ENCODE measurements around the gene STOX1. TPM values are rescaled to one million over a fixed set of nuclear protein-coding genes. Genes with fewer than 3 reads are reported as not detected.

Gene STOX1
- polyA plus RNA-seq, 3 donors: 0.03 TPM; not detected in 2

- Histone ChIP-seq H3K9ac (ENCODE audit: insufficient read depth, low read length, poor library complexity, severe bottlenecking) (no peak overlapping the region), H3K4me3 (replicated peaks in 1 of 3; ENCODE audit: low read depth in 2 of 3, low read length in 3 of 3) (no peak overlapping the region), H3K36me3 (replicated peaks in 1 of 2; ENCODE audit: control insufficient read depth in 1 of 2, insufficient read depth in 2 of 2, low read length in 2 of 2) (no peaks in the 10 kb centered on the region), H3K9me3 (replicated peaks in 1 of 2; ENCODE audit: control insufficient read depth in 1 of 2, insufficient read depth in 1 of 2, low read length in 2 of 2) (peaks cover 0 to 14% of the 10 kb centered on the region in 2 donors), H3K27me3 (ENCODE audit: control insufficient read depth in 2 of 2, insufficient read depth in 2 of 2, low read length in 2 of 2) (no peaks in the 10 kb centered on the region), H3K4me1 (ENCODE audit: control insufficient read depth in 1 of 2, insufficient read depth in 2 of 2, low read length in 2 of 2) (no peaks in the 10 kb centered on the region), H3K4me2 (replicated peaks; ENCODE audit: extremely low read depth, low read length, poor library complexity, severe bottlenecking) (no peak overlapping the region), H3K27ac (ENCODE audit: low read depth in 1 of 2, low read length in 2 of 2) (no peak overlapping the region), H4K20me1 (ENCODE audit: insufficient read depth, low read length) (no peaks in the 10 kb centered on the region), H2AFZ (ENCODE audit: insufficient read depth, low read depth, low read length, poor library complexity, severe bottlenecking) (no peak overlapping the region), H3K79me2 (ENCODE audit: insufficient read depth, low read length) (no peaks in the 10 kb centered on the region)
- Mint-ChIP-seq H3K36me3 (no peaks in the 10 kb centered on the region), H3K4me3 (no peak overlapping the region), H3K4me1 (no peaks in the 10 kb centered on the region), H3K27me3 (ENCODE audit: low read depth in 3 of 3) (peaks cover 0 to 2% (median 0%) of the 10 kb centered on the region in 3 donors), H3K27ac (no peak overlapping the region), H3K9me3 (peaks cover 7 to 26% (median 14%) of the 10 kb centered on the region in 7 donors)
- 88% methylated on average over 1 of the region's 2 CpGs for WGBS (ENCODE audit: insufficient coverage)
- TF ChIP-seq CTCF (IDR thresholded peaks at IDR 0.05): no peak
- DNase-seq: no peak
- intact Hi-C loops (cut with micrococcal nuclease): no loop called here
Observed at GRCh38 chr10:68869623-68870022, 42.3 kb downstream of the STOX1 start.

- Histone ChIP-seq H2AFZ (ENCODE audit: insufficient read depth, low read depth, low read length, poor library complexity, severe bottlenecking) (no peak overlapping the region), H3K4me1 (ENCODE audit: control insufficient read depth in 1 of 2, insufficient read depth in 2 of 2, low read length in 2 of 2) (no peaks in the 10 kb centered on the region), H3K9ac (ENCODE audit: insufficient read depth, low read length, poor library complexity, severe bottlenecking) (no peak overlapping the region), H4K20me1 (ENCODE audit: insufficient read depth, low read length) (no peaks in the 10 kb centered on the region), H3K27ac (ENCODE audit: low read depth in 1 of 2, low read length in 2 of 2) (no peak overlapping the region), H3K4me2 (replicated peaks; ENCODE audit: extremely low read depth, low read length, poor library complexity, severe bottlenecking) (no peak overlapping the region), H3K4me3 (replicated peaks in 1 of 3; ENCODE audit: low read depth in 2 of 3, low read length in 3 of 3) (no peak overlapping the region), H3K27me3 (ENCODE audit: control insufficient read depth in 2 of 2, insufficient read depth in 2 of 2, low read length in 2 of 2) (no peaks in the 10 kb centered on the region), H3K36me3 (replicated peaks in 1 of 2; ENCODE audit: control insufficient read depth in 1 of 2, insufficient read depth in 2 of 2, low read length in 2 of 2) (no peaks in the 10 kb centered on the region), H3K79me2 (ENCODE audit: insufficient read depth, low read length) (no peaks in the 10 kb centered on the region), H3K9me3 (replicated peaks in 1 of 2; ENCODE audit: control insufficient read depth in 1 of 2, insufficient read depth in 1 of 2, low read length in 2 of 2) (peaks cover 0 to 14% of the 10 kb centered on the region in 2 donors)
- H3K27me3 Mint-ChIP-seq (ENCODE audit: low read depth in 3 of 3): peaks cover 0 to 2% (median 0%) of the 10 kb centered on the region in 3 donors
- H3K36me3 Mint-ChIP-seq: no peaks in the 10 kb centered on the region
- intact Hi-C loops (cut with micrococcal nuclease): no loop called here
- no peaks in the 10 kb centered on the region for H3K4me1 Mint-ChIP-seq
- DNase-seq: no peak
- H3K27ac Mint-ChIP-seq: no peak overlapping the region
- TF ChIP-seq CTCF (IDR thresholded peaks at IDR 0.05): no peak
- no CpG with 5 or more reads among the region's 2 CpGs for WGBS (ENCODE audit: insufficient coverage)
- H3K9me3 Mint-ChIP-seq: peaks cover 7 to 26% (median 14%) of the 10 kb centered on the region in 7 donors
- no peak overlapping the region for H3K4me3 Mint-ChIP-seq
Observed at GRCh38 chr10:68870061-68870460, 42.7 kb downstream of the STOX1 start.
